Raji (cell line): Measurements from ENCODE around the gene ANKMY2.

Experiments used
- POLR2A ChIP-seq: IDR thresholded peaks from 2 replicates; pipeline ENCODE4 v1.6.1; 2011; ENCODE audit warnings: low read depth, low read length, control low read depth; ENCODE audit not compliant: insufficient read depth

The ANKMY2 gene

GRCh38 chr7:16571941-16572340, 73.6 kb downstream of the ANKMY2 start:
- no peak for TF ChIP-seq POLR2A

- no peak for TF ChIP-seq POLR2A
Measured at GRCh38 chr7:16564909-16565426, 80.6 kb downstream of the ANKMY2 start.

- TF ChIP-seq POLR2A = no peak
Measured at GRCh38 chr7:16564023-16564380, 81.6 kb downstream of the ANKMY2 start.

- no peak for TF ChIP-seq POLR2A
Measured at GRCh38 chr7:16563281-16564022, 82.1 kb downstream of the ANKMY2 start.

GRCh38 chr7:16562456-16563220, 82.9 kb downstream of the ANKMY2 start:
- TF ChIP-seq POLR2A = no peak

GRCh38 chr7:16561943-16562342, 83.6 kb downstream of the ANKMY2 start:
- no peak for TF ChIP-seq POLR2A

- no peak for TF ChIP-seq POLR2A
Measured at GRCh38 chr7:16559497-16560179, 85.9 kb downstream of the ANKMY2 start.

GRCh38 chr7:16558761-16559302, 86.7 kb downstream of the ANKMY2 start:
- TF ChIP-seq POLR2A = no peak

- TF ChIP-seq POLR2A = no peak
Measured at GRCh38 chr7:16556359-16556758, 89.2 kb downstream of the ANKMY2 start.

- no peak for TF ChIP-seq POLR2A
Measured at GRCh38 chr7:16554518-16555236, 90.9 kb downstream of the ANKMY2 start.

GRCh38 chr7:16550671-16551070, 94.9 kb downstream of the ANKMY2 start:
- TF ChIP-seq POLR2A = no peak
